Measurements from ENCODE around the gene FANCE. TPM values are rescaled to one million over a fixed set of nuclear protein-coding genes. Genes with fewer than 3 reads are reported as not detected.
A peak's percentile ranks its signal among the peaks of the same experiment; 100 is the strongest.

Gene FANCE
- total and polyA plus RNA-seq, 9 of the 15 experiments (the other 6 are each of a cell fraction or from before 2014, with no cell fraction given), result 5.7 to 30.2 (median 17.0) TPM

- TF ChIP-seq REST (IDR thresholded peaks at IDR 0.05; ENCODE audit: borderline replicate concordance) (peak; percentile 79; the same call in 1 of the 2 replicates), REST (CRISPR knock-in tag; IDR thresholded peaks at IDR 0.05; ENCODE audit: low read depth) (peak; percentile 31; the same call in 1 of the 2 replicates), KDM1A (IDR thresholded peaks at IDR 0.05) (no peak), COPS2 (conservative IDR thresholded peaks at IDR 0.05) (no peak), ZNF444 (CRISPR knock-in tag; IDR thresholded peaks at IDR 0.05) (no peak), RUNX1 (IDR thresholded peaks at IDR 0.05; ENCODE audit: low read depth) (0 out of 2 replicates have a peak, but pooled peaks have one; percentile 22), HEY1 (CRISPR knock-in tag; IDR thresholded peaks at IDR 0.05; ENCODE audit: borderline replicate concordance) (no peak), NR2C2 (CRISPR knock-in tag; IDR thresholded peaks at IDR 0.05) (peak; percentile 77; the same call in 1 of the 2 replicates), NR2C2 (tag; IDR thresholded peaks at IDR 0.05) (peak; percentile 56; the same call in 1 of the 2 replicates), RBM17 (IDR thresholded peaks at IDR 0.05; ENCODE audit: borderline replicate concordance, low read depth, low read length) (no peak), MTA1 (IDR thresholded peaks at IDR 0.05; ENCODE audit: borderline replicate concordance) (no peak), DEAF1 (CRISPR knock-in tag; IDR thresholded peaks at IDR 0.05) (peak; percentile 89), SNRNP70 (optimal IDR thresholded peaks at IDR 0.05; ENCODE audit: low read depth, low read length) (peak; percentile 82), RFX1 (IDR thresholded peaks at IDR 0.05) (no peak), MIER1 (IDR thresholded peaks at IDR 0.05; ENCODE audit: low read depth) (no peak), CBX8 (IDR thresholded peaks at IDR 0.05; ENCODE audit: borderline replicate concordance, extremely low read depth, low read depth, low read length, poor library complexity, severe bottlenecking) (no peak), NFIC (IDR thresholded peaks at IDR 0.05) (peak; percentile 79), SAFB (IDR thresholded peaks at IDR 0.05; ENCODE audit: borderline replicate concordance, low read depth, low read length) (peak; percentile 74; the same call in 1 of the 2 replicates), GTF2E2 (tag; IDR thresholded peaks at IDR 0.05) (peak; percentile 95), EP300 (IDR thresholded peaks at IDR 0.05; ENCODE audit: low read length) (0 out of 2 replicates have a peak, but pooled peaks have one; percentile 12)
Measured at GRCh38 chr6:35468181-35468979, 16.2 kb downstream of the FANCE start, which contains the start of gene RPL10A (continued).
